Astrocyte of the spinal cord (primary cell): ENCODE data around the gene DDX46.
"Not testable (repeated sequence)": the region's sequence is repeated elsewhere in the genome, so short reads cannot be mapped to it uniquely, and the experiment has no call there.

Experiments used
- DNase-seq: peaks from one replicate; pipeline ENCODE4 v3.0.0; 2011; ENCODE audit warnings: low read depth, low spot score
- H3K4me3 ChIP-seq: 2 replicates; pipeline ENCODE4 v1.5.1; 2011; ENCODE audit warnings: low read depth, mild to moderate bottlenecking, low read length, moderate library complexity
- CTCF ChIP-seq: IDR thresholded peaks from 2 replicates; pipeline ENCODE4 v1.5.1; 2012; ENCODE audit warnings: low read depth, mild to moderate bottlenecking, low read length, inconsistent platforms
- in situ Hi-C: cut with HindIII; loops from 2 replicates; pipeline ENCODE4 v1.10.0; 2017; ENCODE audit warnings: low sequenced_read_pairs

Gene DDX46

GRCh38 chr5:134851307-134851923 lies 92.8 kb downstream of the DDX46 start:
- H3K4me3 ChIP-seq = no peak overlapping the region
- peak; percentile 48 for DNase-seq
- TF ChIP-seq CTCF = peak; percentile 66
- in situ Hi-C loops = no loop called here

- in situ Hi-C loops, H3K4me3 ChIP-seq, DNase-seq: not testable (repeated sequence)
Observed at GRCh38 chr5:134856465-134856864, 97.9 kb downstream of the DDX46 start.

- in situ Hi-C loops = no loop called here
- H3K4me3 ChIP-seq = no peak overlapping the region
- no peak for TF ChIP-seq CTCF
- no peak for DNase-seq
Observed at GRCh38 chr5:134857401-134857800, 98.8 kb downstream of the DDX46 start.

- no peak overlapping the region for H3K4me3 ChIP-seq
- in situ Hi-C loops = no loop called here
Observed at GRCh38 chr5:134864707-134865106, 106.1 kb downstream of the DDX46 start.

GRCh38 chr5:134873494-134873893 lies 114.9 kb downstream of the DDX46 start:
- no peak for TF ChIP-seq CTCF
- H3K4me3 ChIP-seq = no peak overlapping the region
- in situ Hi-C loops = no loop called here
- no peak for DNase-seq

More at GRCh38 chr5:134864707-134865106, 106.1 kb downstream of the DDX46 start:
- no peak for DNase-seq
- TF ChIP-seq CTCF = no peak

- H3K4me3 ChIP-seq = peak within 1 kb of the TSS; percentile 67
- in situ Hi-C loops = no loop called here
- peak; percentile 90 for DNase-seq
- TF ChIP-seq CTCF = no peak
Observed at GRCh38 chr5:134873987-134874830, 115.6 kb downstream of the DDX46 start, which contains the start of gene TXNDC15. Gene TXNDC15, plus strand, starts transcription at chr5:134874371. Its CDS starts 57 bp downstream, at chr5:134874428.
